GM23248 (cell line): Measurements from ENCODE around the gene B3GAT3.

ENCODE experiments used
- EZH2 ChIP-seq: fragments of 200-600 bp; sonication (generic); IDR thresholded peaks from 2 replicates; pipeline ENCODE4 v1.6.1; 2018; ENCODE audit warnings: antibody characterized with exemption, mild to moderate bottlenecking; ENCODE audit not compliant: insufficient read depth, poor library complexity, severe bottlenecking
- EZH2phosphoT487 ChIP-seq: fragments of 200-600 bp; sonication (generic); IDR thresholded peaks from 2 replicates; pipeline ENCODE4 v1.6.1; 2018; ENCODE audit warnings: antibody characterized with exemption, moderate library complexity, mild to moderate bottlenecking, low read depth; ENCODE audit not compliant: insufficient read depth

DNA sequence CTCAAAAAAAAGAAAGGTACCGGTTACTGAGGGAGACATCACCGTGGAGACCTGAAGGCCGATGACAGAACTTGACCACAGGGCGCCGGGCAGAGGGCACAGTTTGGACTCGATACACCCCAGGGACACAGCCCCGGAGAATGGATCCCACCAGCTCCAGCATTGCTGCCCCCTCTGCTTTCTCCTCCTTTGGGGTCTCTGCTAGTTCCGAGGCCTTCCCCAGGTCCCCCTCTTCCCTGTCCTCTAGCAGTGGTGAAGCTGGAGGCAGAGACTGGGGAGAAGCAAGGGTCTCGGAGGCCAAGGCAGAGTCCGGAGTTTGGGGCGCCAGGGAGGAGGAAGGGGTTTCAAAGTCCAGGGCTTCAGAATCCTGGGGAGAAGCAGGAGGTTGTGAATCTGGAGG, 43.2 kb downstream of the B3GAT3 start:
- no peak for TF ChIP-seq EZH2
- TF ChIP-seq EZH2phosphoT487 = no peak
